Measurements from ENCODE around the gene RALGPS2.
A peak's percentile ranks its signal among the peaks of the same experiment; 100 is the strongest.
"Not testable (repeated sequence)": the region's sequence is repeated elsewhere in the genome, so short reads cannot be mapped to it uniquely, and the experiment has no call there.

RALGPS2 gene

DNA sequence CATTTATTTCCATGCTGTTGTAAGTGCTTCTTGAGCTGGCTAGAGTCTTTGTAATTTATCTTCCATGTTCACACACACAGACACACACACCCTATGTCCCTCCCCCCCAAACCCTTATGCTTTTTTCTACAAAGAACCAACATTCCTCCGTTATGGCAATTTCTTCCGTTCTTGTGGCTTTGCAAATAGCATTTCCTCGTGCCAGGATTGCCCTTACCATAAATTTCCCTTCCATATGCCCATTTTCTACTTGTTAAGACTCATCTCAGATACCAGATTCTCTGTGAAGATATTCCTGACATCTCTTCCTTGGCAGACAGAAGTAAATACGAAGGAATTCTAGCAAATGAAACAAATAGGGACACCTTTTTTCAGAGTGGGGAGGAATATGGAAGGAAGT lies 26.0 kb downstream of the RALGPS2 start:
- no peaks in the 10 kb centered on the region for H3K9me2 ChIP-seq (replicated peaks; ENCODE audit: insufficient read depth, low read length)
- no peak overlapping the region for H2AFZ ChIP-seq (ENCODE audit: low read depth, low read length, severe bottlenecking)
- peaks cover 9% of the 10 kb centered on the region; the same call in 1 of the 2 replicates for H3K9me3 ChIP-seq (ENCODE audit: insufficient read depth, low read length)
- no peaks in the 10 kb centered on the region for H3K27me3 ChIP-seq (ENCODE audit: low read length)
- peak overlapping the region; percentile 16; the same call in 1 of the 2 replicates for H3K9ac ChIP-seq (ENCODE audit: low read length)
- H4K20me1 ChIP-seq (ENCODE audit: low read depth, low read length): no peaks in the 10 kb centered on the region
- H3K4me2 ChIP-seq (ENCODE audit: low read depth, low read length, poor library complexity, severe bottlenecking): peak overlapping the region; percentile 50
- H3K27ac ChIP-seq (ENCODE audit: low read depth, low read length): peak overlapping the region; percentile 67
- H3K36me3 ChIP-seq (ENCODE audit: low read length): peaks cover 23% of the 10 kb centered on the region
- TF ChIP-seq EZH2phosphoT487 (conservative IDR thresholded peaks at IDR 0.05; ENCODE audit: low read length): no peak
- TF ChIP-seq, protein P1, sequence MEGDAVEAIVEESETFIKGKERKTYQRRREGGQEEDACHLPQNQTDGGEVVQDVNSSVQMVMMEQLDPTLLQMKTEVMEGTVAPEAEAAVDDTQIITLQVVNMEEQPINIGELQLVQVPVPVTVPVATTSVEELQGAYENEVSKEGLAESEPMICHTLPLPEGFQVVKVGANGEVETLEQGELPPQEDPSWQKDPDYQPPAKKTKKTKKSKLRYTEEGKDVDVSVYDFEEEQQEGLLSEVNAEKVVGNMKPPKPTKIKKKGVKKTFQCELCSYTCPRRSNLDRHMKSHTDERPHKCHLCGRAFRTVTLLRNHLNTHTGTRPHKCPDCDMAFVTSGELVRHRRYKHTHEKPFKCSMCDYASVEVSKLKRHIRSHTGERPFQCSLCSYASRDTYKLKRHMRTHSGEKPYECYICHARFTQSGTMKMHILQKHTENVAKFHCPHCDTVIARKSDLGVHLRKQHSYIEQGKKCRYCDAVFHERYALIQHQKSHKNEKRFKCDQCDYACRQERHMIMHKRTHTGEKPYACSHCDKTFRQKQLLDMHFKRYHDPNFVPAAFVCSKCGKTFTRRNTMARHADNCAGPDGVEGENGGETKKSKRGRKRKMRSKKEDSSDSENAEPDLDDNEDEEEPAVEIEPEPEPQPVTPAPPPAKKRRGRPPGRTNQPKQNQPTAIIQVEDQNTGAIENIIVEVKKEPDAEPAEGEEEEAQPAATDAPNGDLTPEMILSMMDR (IDR thresholded peaks at IDR 0.05; ENCODE audit: insufficient read depth, low read length, poor library complexity, severe bottlenecking): no peak
- peaks cover 85% of the 10 kb centered on the region for H3K79me2 ChIP-seq (ENCODE audit: insufficient read depth, low read length)
- peaks cover 29% of the 10 kb centered on the region for H3F3A ChIP-seq (ENCODE audit: insufficient read depth)
- peak overlapping the region; percentile 26 for H3K4me3 ChIP-seq (ENCODE audit: insufficient read depth, low read length, poor library complexity, severe bottlenecking)

DNA sequence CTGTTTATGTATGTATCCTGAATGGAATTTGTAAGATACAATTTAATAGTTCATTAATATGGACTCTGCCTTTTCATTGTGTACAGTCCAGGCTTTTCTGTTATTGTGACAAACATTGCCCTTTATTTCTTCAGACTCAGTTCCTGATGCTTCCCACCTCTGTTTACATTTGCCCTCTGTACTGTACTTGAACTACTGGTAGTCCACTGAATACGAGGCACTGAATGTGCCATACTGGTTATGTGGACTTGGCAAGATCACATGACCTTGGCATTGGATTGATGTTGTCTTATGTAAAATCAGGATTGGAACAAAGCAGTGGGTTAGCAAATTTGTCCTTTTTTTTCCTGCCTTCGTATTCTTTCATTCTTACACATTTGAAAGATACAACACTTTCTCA lies 27.8 kb downstream of the RALGPS2 start:
- Histone ChIP-seq H3K27me3 (ENCODE audit: low read length) (no peaks in the 10 kb centered on the region), H3K36me3 (ENCODE audit: low read length) (peaks cover 29% of the 10 kb centered on the region), H4K20me1 (ENCODE audit: low read depth, low read length) (no peaks in the 10 kb centered on the region), H3K9ac (ENCODE audit: low read length) (no peak overlapping the region), H3K9me3 (ENCODE audit: insufficient read depth, low read length) (peaks cover 14% of the 10 kb centered on the region; the same call in 1 of the 2 replicates), H3K27ac (ENCODE audit: low read depth, low read length) (peak overlapping the region; percentile 67), H3K4me2 (ENCODE audit: low read depth, low read length, poor library complexity, severe bottlenecking) (peak overlapping the region; percentile 13), H3F3A (ENCODE audit: insufficient read depth) (peaks cover 29% of the 10 kb centered on the region), H3K9me2 (replicated peaks; ENCODE audit: insufficient read depth, low read length) (no peaks in the 10 kb centered on the region), H3K79me2 (ENCODE audit: insufficient read depth, low read length) (peaks cover 94% of the 10 kb centered on the region), H3K4me3 (ENCODE audit: insufficient read depth, low read length, poor library complexity, severe bottlenecking) (no peak overlapping the region), H2AFZ (ENCODE audit: low read depth, low read length, severe bottlenecking) (no peak overlapping the region)
- TF ChIP-seq, protein P1 (IDR thresholded peaks at IDR 0.05; ENCODE audit: insufficient read depth, low read length, poor library complexity, severe bottlenecking): no peak
- no peak for TF ChIP-seq EZH2phosphoT487 (conservative IDR thresholded peaks at IDR 0.05; ENCODE audit: low read length)

DNA sequence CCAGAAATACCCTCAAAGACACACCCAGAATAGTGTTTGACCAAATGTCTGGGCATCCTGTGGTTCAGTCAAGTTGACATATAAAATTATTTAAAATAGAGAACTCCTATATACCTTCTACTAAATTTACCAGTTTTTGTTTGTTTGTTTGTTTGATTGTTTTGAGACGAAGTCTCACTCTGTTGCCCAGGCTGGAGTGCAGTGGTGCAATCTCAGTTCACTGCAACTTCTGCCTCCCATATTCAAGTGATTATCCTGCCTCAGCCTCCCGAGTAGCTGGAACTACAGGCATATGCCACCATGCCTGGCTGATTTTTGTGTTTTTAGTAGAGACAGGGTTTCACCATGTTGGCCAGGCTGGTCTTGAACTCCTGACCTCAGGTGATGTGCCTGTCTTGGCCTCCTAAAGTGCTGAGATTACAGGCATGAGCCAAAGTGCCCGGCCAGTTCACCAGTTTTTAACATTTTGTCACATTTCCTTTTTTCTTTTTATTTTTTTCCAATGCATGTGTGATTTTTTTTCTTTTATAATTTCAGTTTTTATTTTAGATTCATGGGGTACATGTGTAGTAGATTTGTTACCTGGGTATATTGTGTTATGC lies 29.7 kb downstream of the RALGPS2 start:
- not testable (repeated sequence) for H3K9me2 ChIP-seq (replicated peaks; ENCODE audit: insufficient read depth, low read length); H2AFZ ChIP-seq (ENCODE audit: low read depth, low read length, severe bottlenecking); H3K27ac ChIP-seq (ENCODE audit: low read depth, low read length); H3K4me3 ChIP-seq (ENCODE audit: insufficient read depth, low read length, poor library complexity, severe bottlenecking); H3K27me3 ChIP-seq (ENCODE audit: low read length); H3K4me2 ChIP-seq (ENCODE audit: low read depth, low read length, poor library complexity, severe bottlenecking); H3K9ac ChIP-seq (ENCODE audit: low read length); H4K20me1 ChIP-seq (ENCODE audit: low read depth, low read length)
- peaks cover 100% of the 10 kb centered on the region for H3K79me2 ChIP-seq (ENCODE audit: insufficient read depth, low read length)
- peaks cover 25% of the 10 kb centered on the region; the same call in 1 of the 2 replicates for H3K9me3 ChIP-seq (ENCODE audit: insufficient read depth, low read length)
- peaks cover 29% of the 10 kb centered on the region for H3F3A ChIP-seq (ENCODE audit: insufficient read depth)
- H3K36me3 ChIP-seq (ENCODE audit: low read length): peaks cover 38% of the 10 kb centered on the region

DNA sequence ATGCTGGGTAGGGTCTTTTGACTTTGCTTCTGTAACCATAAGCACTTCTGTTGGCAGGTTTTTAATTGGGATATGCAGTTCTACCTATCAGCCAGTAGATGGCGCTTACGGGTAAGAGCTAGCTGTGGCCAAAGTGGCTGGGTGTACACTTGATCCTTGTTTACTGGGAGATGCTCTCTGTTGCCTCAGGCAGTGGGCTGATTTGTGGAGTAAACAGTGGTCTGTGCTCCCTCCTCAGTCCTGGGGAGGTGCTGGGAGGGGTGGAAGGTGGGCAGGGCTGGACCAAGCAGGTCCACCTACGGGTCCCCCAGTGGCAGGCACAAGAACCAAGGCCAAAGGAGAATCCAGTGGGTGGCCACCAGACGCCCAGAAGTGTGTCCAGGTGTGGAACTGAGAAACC lies 43.4 kb downstream of the RALGPS2 start:
- Histone ChIP-seq H3K4me3 (ENCODE audit: insufficient read depth, low read length, poor library complexity, severe bottlenecking) (no peak overlapping the region), H3K9ac (ENCODE audit: low read length) (no peak overlapping the region), H3K27ac (ENCODE audit: low read depth, low read length) (no peak overlapping the region), H3K36me3 (ENCODE audit: low read length) (peaks cover 27% of the 10 kb centered on the region), H3K9me3 (ENCODE audit: insufficient read depth, low read length) (peaks cover 1% of the 10 kb centered on the region; the same call in 1 of the 2 replicates), H3F3A (ENCODE audit: insufficient read depth) (peaks cover 12% of the 10 kb centered on the region), H3K27me3 (ENCODE audit: low read length) (no peaks in the 10 kb centered on the region), H4K20me1 (ENCODE audit: low read depth, low read length) (0 out of 2 replicates have a peak, but pooled peaks cover 8% of the 10 kb centered on the region), H3K79me2 (ENCODE audit: insufficient read depth, low read length) (peaks cover 98% of the 10 kb centered on the region), H3K9me2 (replicated peaks; ENCODE audit: insufficient read depth, low read length) (no peaks in the 10 kb centered on the region), H2AFZ (ENCODE audit: low read depth, low read length, severe bottlenecking) (no peak overlapping the region), H3K4me2 (ENCODE audit: low read depth, low read length, poor library complexity, severe bottlenecking) (no peak overlapping the region)
- no peak for TF ChIP-seq EZH2phosphoT487 (conservative IDR thresholded peaks at IDR 0.05; ENCODE audit: low read length)
- TF ChIP-seq, protein P1 (IDR thresholded peaks at IDR 0.05; ENCODE audit: insufficient read depth, low read length, poor library complexity, severe bottlenecking): peak; percentile 80

Data from SU-DHL-6 (cell line).